H9 (cell line): ENCODE data around the gene SLC35F3. TPM values are rescaled to one million over a fixed set of nuclear protein-coding genes. Genes with fewer than 3 reads are reported as not detected.

ENCODE experiments used
- DNase-seq: peaks from one replicate; pipeline ENCODE4 v3.0.0-alpha.2; 2017
- H2AFZ ChIP-seq: one replicate; pipeline ENCODE4 v1.6.1; 2013; ENCODE audit warnings: mild to moderate bottlenecking, low read length, control low read depth, moderate library complexity
- H2AK5ac ChIP-seq: 2 replicates; pipeline ENCODE4 v1.6.1; 2013; ENCODE audit warnings: low read length, control low read depth, mixed read lengths; ENCODE audit not compliant: insufficient read length
- H2BK120ac ChIP-seq: one replicate; pipeline ENCODE4 v1.6.1; 2013; ENCODE audit warnings: low read depth, mild to moderate bottlenecking, low read length, control low read depth, inconsistent platforms; ENCODE audit not compliant: poor library complexity, severe bottlenecking
- H2BK12ac ChIP-seq: 2 replicates; pipeline ENCODE4 v1.6.1; 2013; ENCODE audit warnings: low read length, control low read depth, mixed read lengths, low read depth; ENCODE audit not compliant: insufficient read length
- H2BK15ac ChIP-seq: 2 replicates; pipeline ENCODE4 v1.6.1; 2013; ENCODE audit warnings: low read depth, low read length, control low read depth
- H2BK20ac ChIP-seq: one replicate; pipeline ENCODE4 v1.6.1; 2013; ENCODE audit warnings: low read depth, mild to moderate bottlenecking, low read length, control low read depth, inconsistent platforms; ENCODE audit not compliant: poor library complexity, severe bottlenecking
- H2BK5ac ChIP-seq: 2 replicates; pipeline ENCODE4 v1.6.1; 2013; ENCODE audit warnings: low read length, control low read depth, mixed read lengths; ENCODE audit not compliant: insufficient read length
- H3K14ac ChIP-seq: 2 replicates; pipeline ENCODE4 v1.6.1; 2013; ENCODE audit warnings: low read length, control low read depth; ENCODE audit not compliant: insufficient read depth
- H3K18ac ChIP-seq: 2 replicates; pipeline ENCODE4 v1.6.1; 2013; ENCODE audit warnings: low read depth, mild to moderate bottlenecking, mixed read lengths, low read length, control low read depth; ENCODE audit not compliant: insufficient read length
- H3K23ac ChIP-seq: 2 replicates; pipeline ENCODE4 v1.6.1; 2013; ENCODE audit warnings: low read length, control low read depth, mixed read lengths, low read depth; ENCODE audit not compliant: insufficient read length
- H3K23me2 ChIP-seq: 2 replicates; pipeline ENCODE4 v1.6.1; 2013; ENCODE audit warnings: low read depth, mild to moderate bottlenecking, mixed read lengths, low read length, control low read depth; ENCODE audit not compliant: insufficient read length, poor library complexity, severe bottlenecking
- H3K27ac ChIP-seq: 2 replicates; pipeline ENCODE4 v1.5.1; 2013; ENCODE audit warnings: low read length, control low read depth, mixed read lengths, low read depth; ENCODE audit not compliant: insufficient read length
- H3K27me3 ChIP-seq: 2 replicates; pipeline ENCODE4 v1.6.1; 2013; ENCODE audit warnings: low read length, control low read depth, inconsistent platforms; ENCODE audit not compliant: insufficient read depth
- H3K4ac ChIP-seq: 2 replicates; pipeline ENCODE4 v1.6.1; 2013; ENCODE audit warnings: low read depth, mild to moderate bottlenecking, control low read depth, inconsistent platforms, low read length, moderate library complexity
- H3K4me1 ChIP-seq: 2 replicates; pipeline ENCODE4 v1.6.1; 2013; ENCODE audit warnings: low read length, control low read depth, inconsistent platforms; ENCODE audit not compliant: insufficient read depth
- H3K4me2 ChIP-seq: 2 replicates; pipeline ENCODE4 v1.6.1; 2013; ENCODE audit warnings: low read length, control low read depth, mixed read lengths; ENCODE audit not compliant: insufficient read length, insufficient read depth
- H3K56ac ChIP-seq: 2 replicates; pipeline ENCODE4 v1.6.1; 2013; ENCODE audit warnings: low read depth, mild to moderate bottlenecking, mixed read lengths, low read length, control low read depth; ENCODE audit not compliant: insufficient read length
- H3K79me1 ChIP-seq: 2 replicates; pipeline ENCODE4 v1.6.1; 2013; ENCODE audit warnings: low read depth, mild to moderate bottlenecking, moderate library complexity, low read length, control low read depth, inconsistent platforms; ENCODE audit not compliant: insufficient read depth, poor library complexity, severe bottlenecking
- H3K79me2 ChIP-seq: 2 replicates; pipeline ENCODE4 v1.6.1; 2013; ENCODE audit warnings: low read length, control low read depth, inconsistent platforms; ENCODE audit not compliant: insufficient read depth
- H3K9ac ChIP-seq: 2 replicates; pipeline ENCODE4 v1.6.1; 2013; ENCODE audit warnings: low read length, control low read depth, mixed read lengths; ENCODE audit not compliant: insufficient read length; ENCODE audit errors: extremely low read depth
- H3K9me3 ChIP-seq: one replicate; pipeline ENCODE4 v1.6.1; 2013; ENCODE audit warnings: low read depth, low read length, inconsistent platforms; ENCODE audit not compliant: control insufficient read depth
- H3T11ph ChIP-seq: one replicate; pipeline ENCODE4 v1.6.1; 2013; ENCODE audit warnings: mild to moderate bottlenecking, low read length, control low read depth, inconsistent platforms
- H4K20me1 ChIP-seq: one replicate; pipeline ENCODE4 v1.6.1; 2013; ENCODE audit not compliant: control insufficient read depth, insufficient read length, insufficient read depth
- H4K5ac ChIP-seq: 2 replicates; pipeline ENCODE4 v1.6.1; 2013; ENCODE audit warnings: low read depth, mild to moderate bottlenecking, mixed read lengths, low read length, control low read depth; ENCODE audit not compliant: insufficient read length
- H4K8ac ChIP-seq: replicated peaks from 2 replicates; pipeline ENCODE4 v1.6.1; 2013; ENCODE audit warnings: low read length, control low read depth, mixed read lengths, low read depth; ENCODE audit not compliant: insufficient read length
- H4K91ac ChIP-seq: 2 replicates; pipeline ENCODE4 v1.6.1; 2013; ENCODE audit warnings: low read depth, mild to moderate bottlenecking, moderate library complexity, mixed read lengths, low read length, control low read depth; ENCODE audit not compliant: insufficient read length
- H3K27ac Mint-ChIP-seq, 3 experiments: 2 replicates in 2 of 3; 3 replicates in 1 of 3; pipeline ENCODE4 v1.8.0; 2020 to 2021; ENCODE audit warnings: mixed read lengths in 3 of 3, mild to moderate bottlenecking in 1 of 3, moderate library complexity in 1 of 3
- H3K27me3 Mint-ChIP-seq: 2 replicates; pipeline ENCODE4 v1.8.0; 2021; ENCODE audit warnings: low read depth, mild to moderate bottlenecking, moderate library complexity, mixed read lengths
- H3K36me3 Mint-ChIP-seq, 3 experiments: 2 replicates in 2 of 3; 3 replicates in 1 of 3; pipeline ENCODE4 v1.8.0; 2020 to 2021; ENCODE audit warnings: low read depth in 3 of 3, mixed read lengths in 3 of 3; ENCODE audit not compliant: insufficient read depth in 1 of 3
- H3K4me1 Mint-ChIP-seq, 2 experiments: 2 replicates each; pipeline ENCODE4 v1.8.0; 2020; ENCODE audit warnings: mixed read lengths in 2 of 2
- H3K4me3 Mint-ChIP-seq, 2 experiments: 2 replicates in 1 of 2; 3 replicates in 1 of 2; pipeline ENCODE4 v1.8.0; 2020 to 2021; ENCODE audit warnings: mild to moderate bottlenecking in 2 of 2, mixed read lengths in 2 of 2, moderate library complexity in 1 of 2
- H3K9me3 Mint-ChIP-seq, 2 experiments: 2 replicates in 1 of 2; 3 replicates in 1 of 2; pipeline ENCODE4 v1.8.0; 2020; ENCODE audit warnings: mild to moderate bottlenecking in 2 of 2, mixed read lengths in 2 of 2, moderate library complexity in 1 of 2
- total RNA-seq: library from RNA; stranded (reverse); gene quantifications from 2 replicates; pipeline ENCODE4 v1.2.1, GENCODE V29; 2021
- TF ChIP-seq, protein P1 (sequence below): fragments of 200-600 bp; sonication (generic); conservative IDR thresholded peaks from 3 replicates; pipeline ENCODE4 v1.8.0; 2021; ENCODE audit warnings: antibody characterized with exemption, mild to moderate bottlenecking

SLC35F3 gene
- total RNA-seq, 1 experiment from 2014 or later = 0.81 TPM

DNA sequence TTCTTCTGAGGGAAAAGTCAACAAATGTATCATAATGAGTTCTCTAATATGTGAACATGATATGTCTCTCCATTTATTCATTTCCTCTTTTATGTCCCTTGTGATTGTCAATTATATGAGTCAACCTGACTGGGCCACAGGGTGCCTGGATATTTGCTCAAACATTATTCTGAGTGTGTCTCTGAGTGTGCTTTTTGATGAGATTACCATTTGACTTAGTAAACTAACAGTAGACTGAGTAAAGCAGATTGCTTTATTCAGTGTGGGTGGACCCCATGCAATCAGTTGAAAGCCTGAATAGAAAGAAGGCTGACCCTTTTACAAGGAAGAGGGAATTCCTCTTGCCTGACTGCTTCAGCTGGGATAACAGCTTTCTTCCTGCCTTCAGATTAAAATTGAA lies 142.6 kb downstream of the SLC35F3 start:
- Histone ChIP-seq H3K4me2 (no peak overlapping the region), H2BK12ac (no peak overlapping the region), H4K8ac (no peak overlapping the region), H4K20me1 (no peaks in the 10 kb centered on the region), H4K91ac (no peak overlapping the region), H3K9me3 (no peaks in the 10 kb centered on the region), H3K56ac (no peak overlapping the region), H4K5ac (no peak overlapping the region), H2BK15ac (no peak overlapping the region), H3K9ac (no peak overlapping the region), H2BK5ac (no peak overlapping the region), H3K79me1 (no peaks in the 10 kb centered on the region), H2BK20ac (no peak overlapping the region), H2BK120ac (no peak overlapping the region), H2AK5ac (no peak overlapping the region), H3K27me3 (no peaks in the 10 kb centered on the region), H3K23ac (no peak overlapping the region), H3K4me1 (no peaks in the 10 kb centered on the region), H3K23me2 (no peaks in the 10 kb centered on the region), H3K14ac (no peak overlapping the region), H3K79me2 (no peaks in the 10 kb centered on the region), H2AFZ (no peak overlapping the region), H3K18ac (no peak overlapping the region), H3K27ac (no peak overlapping the region), H3T11ph (no peak overlapping the region), H3K4ac (no peak overlapping the region)
- peaks cover 1 to 7% (median 5%) of the 10 kb centered on the region in 3 experiments; a peak in 5 of 7 replicates for H3K36me3 Mint-ChIP-seq
- peaks cover 2% of the 10 kb centered on the region; the same call in 1 of the 2 replicates for H3K27me3 Mint-ChIP-seq
- no peaks in the 10 kb centered on the region for H3K4me1 Mint-ChIP-seq
- TF ChIP-seq, protein P1, sequence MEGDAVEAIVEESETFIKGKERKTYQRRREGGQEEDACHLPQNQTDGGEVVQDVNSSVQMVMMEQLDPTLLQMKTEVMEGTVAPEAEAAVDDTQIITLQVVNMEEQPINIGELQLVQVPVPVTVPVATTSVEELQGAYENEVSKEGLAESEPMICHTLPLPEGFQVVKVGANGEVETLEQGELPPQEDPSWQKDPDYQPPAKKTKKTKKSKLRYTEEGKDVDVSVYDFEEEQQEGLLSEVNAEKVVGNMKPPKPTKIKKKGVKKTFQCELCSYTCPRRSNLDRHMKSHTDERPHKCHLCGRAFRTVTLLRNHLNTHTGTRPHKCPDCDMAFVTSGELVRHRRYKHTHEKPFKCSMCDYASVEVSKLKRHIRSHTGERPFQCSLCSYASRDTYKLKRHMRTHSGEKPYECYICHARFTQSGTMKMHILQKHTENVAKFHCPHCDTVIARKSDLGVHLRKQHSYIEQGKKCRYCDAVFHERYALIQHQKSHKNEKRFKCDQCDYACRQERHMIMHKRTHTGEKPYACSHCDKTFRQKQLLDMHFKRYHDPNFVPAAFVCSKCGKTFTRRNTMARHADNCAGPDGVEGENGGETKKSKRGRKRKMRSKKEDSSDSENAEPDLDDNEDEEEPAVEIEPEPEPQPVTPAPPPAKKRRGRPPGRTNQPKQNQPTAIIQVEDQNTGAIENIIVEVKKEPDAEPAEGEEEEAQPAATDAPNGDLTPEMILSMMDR = no peak
- DNase-seq = no peak
- H3K9me3 Mint-ChIP-seq = peaks cover 20 to 29% of the 10 kb centered on the region in 2 experiments; a peak in 4 of 5 replicates
- H3K27ac Mint-ChIP-seq = no peak overlapping the region
- no peak overlapping the region for H3K4me3 Mint-ChIP-seq
